ENCODE data around the gene POU6F2.

DNA sequence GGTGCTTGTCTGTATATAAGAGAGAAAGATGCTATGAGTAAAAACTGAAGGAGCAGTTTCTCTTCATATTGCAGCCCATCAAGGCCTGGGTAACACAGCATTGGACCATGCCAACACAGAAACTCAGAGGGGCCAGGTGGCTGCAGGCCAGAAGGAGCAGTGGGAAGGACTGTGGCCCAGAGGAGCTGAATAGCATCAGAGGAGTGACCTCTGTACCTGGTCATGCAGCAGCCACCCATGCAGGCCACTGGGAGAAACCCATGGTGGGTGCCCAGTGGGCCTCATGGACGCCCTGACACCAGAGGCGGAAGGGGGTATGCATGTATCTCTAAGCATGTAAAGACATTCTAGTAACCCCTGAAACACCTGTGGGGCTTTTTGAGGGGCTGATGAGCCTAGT, 512.6 kb downstream of the POU6F2 start:
- TF ChIP-seq, protein P1, sequence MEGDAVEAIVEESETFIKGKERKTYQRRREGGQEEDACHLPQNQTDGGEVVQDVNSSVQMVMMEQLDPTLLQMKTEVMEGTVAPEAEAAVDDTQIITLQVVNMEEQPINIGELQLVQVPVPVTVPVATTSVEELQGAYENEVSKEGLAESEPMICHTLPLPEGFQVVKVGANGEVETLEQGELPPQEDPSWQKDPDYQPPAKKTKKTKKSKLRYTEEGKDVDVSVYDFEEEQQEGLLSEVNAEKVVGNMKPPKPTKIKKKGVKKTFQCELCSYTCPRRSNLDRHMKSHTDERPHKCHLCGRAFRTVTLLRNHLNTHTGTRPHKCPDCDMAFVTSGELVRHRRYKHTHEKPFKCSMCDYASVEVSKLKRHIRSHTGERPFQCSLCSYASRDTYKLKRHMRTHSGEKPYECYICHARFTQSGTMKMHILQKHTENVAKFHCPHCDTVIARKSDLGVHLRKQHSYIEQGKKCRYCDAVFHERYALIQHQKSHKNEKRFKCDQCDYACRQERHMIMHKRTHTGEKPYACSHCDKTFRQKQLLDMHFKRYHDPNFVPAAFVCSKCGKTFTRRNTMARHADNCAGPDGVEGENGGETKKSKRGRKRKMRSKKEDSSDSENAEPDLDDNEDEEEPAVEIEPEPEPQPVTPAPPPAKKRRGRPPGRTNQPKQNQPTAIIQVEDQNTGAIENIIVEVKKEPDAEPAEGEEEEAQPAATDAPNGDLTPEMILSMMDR (conservative IDR thresholded peaks at IDR 0.05; ENCODE audit: low read length): no peak
- no peak for TF ChIP-seq EZH2phosphoT487 (IDR thresholded peaks at IDR 0.05; ENCODE audit: borderline replicate concordance)

Measured in Loucy (cell line).